HT-29 (cell line): ENCODE measurements around the gene KCNH3. TPM values are rescaled to one million over a fixed set of nuclear protein-coding genes. Genes with fewer than 3 reads are reported as not detected.

Source experiments
- DNase-seq: peaks from one replicate; pipeline ENCODE4 v3.0.0-alpha.2; 2015; ENCODE audit warnings: low spot score
- total RNA-seq: library from RNA; depleted of rRNA; stranded (reverse); fragments of >200 nt; shearing (Covaris generic); gene quantifications from 2 replicates; pipeline ENCODE4 v1.2.3, GENCODE V29; 2014

KCNH3 gene
- total RNA-seq, 1 experiment from 2014 or later, result 0.36 TPM

DNA sequence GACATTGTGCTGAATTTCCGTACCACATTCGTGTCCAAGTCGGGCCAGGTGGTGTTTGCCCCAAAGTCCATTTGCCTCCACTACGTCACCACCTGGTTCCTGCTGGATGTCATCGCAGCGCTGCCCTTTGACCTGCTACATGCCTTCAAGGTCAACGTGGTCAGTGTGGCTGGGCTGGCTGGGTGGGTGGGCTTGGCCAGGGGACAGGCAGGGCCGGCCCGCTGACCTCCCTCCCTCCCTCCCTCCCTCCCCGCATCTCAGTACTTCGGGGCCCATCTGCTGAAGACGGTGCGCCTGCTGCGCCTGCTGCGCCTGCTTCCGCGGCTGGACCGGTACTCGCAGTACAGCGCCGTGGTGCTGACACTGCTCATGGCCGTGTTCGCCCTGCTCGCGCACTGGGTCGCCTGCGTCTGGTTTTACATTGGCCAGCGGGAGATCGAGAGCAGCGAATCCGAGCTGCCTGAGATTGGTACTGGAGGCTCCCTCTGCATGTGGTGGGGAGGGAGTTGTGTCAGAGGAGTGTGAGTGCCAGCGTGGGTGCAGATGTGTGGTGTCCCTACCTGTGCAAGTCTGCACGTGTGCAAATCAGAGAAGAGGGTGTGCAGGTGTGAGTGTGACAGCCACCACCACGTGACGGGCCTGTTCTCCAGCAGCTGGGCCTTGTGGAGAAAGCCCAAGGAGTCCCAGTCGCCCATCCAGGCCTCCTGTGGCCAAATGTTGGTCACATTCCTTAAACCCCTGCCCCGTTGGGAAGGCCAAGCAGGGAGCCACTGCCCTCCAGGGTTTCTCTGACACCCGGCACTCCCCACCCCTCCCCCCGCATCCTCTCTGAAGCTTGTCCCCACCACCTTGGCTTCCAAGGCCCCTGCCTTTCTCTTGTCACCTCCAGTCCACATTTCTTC lies 5.3 kb downstream of the KCNH3 start:
- DNase-seq, result no peak

DNA sequence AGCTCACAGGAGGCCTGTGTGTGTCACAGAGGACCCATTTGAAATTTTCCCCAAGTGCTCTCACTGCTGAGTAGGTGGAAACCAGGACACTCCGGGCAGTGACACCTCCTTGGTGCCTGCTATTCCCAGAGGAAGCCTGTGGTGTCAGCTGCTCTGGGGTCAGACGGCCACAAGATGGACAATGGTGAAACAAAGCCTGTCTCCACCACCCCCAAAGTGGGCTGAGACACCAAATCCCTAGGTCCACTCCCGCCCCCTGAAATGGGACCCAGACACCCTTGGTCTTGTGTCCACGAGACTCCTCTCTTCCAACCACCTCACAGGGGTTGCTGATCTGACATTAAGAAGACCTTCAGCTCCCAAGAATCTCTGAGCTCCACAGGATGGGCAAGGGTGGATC lies 7.0 kb downstream of the KCNH3 start:
- no peak for DNase-seq

DNA sequence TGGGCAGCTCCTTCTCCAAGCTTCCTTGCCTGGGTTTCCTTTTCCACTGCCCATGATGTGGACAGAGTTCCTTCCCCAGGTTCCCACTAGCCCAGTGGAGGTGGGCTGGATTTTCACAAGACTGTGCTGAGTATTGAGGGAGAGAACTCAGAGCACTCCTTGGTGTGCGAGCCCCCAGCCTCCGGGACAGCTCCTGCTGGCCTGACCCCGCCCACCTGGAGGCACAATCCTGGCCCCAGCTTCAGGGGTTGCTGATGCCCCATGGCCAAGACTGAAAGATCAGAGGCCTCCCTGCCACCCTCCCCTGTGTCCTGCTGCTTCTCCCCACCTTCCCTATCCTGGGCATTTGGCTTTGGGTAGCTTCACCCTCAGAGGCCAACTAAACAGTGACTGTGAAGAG lies 7.7 kb downstream of the KCNH3 start:
- no peak for DNase-seq

DNA sequence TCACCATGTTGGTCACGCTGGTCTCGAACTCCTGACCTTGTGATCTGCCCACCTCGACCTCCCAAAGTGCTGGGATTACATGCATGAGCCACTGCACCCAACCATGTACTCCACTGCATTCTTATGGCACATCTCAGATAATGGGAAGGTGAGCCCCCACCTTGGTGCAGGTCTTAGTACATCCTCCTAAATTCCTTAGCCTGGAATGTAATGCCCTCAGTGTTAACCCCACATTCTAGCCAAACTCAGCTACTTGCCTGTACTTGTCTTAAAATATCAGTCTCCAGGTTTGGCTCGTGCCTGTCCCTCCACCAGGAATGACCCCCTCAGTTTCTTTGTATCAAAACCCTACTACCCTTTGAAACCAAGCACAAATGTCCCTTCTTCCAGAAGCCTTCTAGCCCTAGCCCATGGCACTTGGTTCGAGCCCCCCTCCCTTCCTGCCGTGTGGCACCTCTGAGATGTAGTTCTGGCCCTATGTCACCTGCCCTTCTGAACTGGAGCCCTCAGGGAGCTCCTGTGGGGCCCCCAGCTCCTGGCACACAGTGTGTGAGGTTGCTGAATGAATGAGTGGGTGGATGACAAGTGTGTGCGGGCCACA lies 8.4 kb downstream of the KCNH3 start:
- no peak for DNase-seq

DNA sequence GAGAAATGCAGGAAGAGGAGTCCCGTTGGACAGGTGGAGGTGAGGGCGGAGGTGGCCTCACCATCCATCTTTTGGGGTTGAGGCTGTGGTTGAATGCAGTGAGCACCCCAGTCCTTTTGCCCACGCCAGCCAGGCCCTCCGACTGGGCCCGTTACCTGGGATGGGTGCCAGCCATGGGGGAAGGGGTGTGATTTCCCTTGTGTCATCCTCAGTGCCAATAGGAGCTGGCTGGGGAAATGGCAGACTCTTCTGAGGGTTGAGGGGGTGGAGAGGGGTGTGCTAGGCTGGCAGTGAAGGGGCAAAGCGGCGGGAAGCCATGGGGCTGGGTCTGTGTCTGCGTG lies 9.6 kb downstream of the KCNH3 start:
- no peak for DNase-seq

DNA sequence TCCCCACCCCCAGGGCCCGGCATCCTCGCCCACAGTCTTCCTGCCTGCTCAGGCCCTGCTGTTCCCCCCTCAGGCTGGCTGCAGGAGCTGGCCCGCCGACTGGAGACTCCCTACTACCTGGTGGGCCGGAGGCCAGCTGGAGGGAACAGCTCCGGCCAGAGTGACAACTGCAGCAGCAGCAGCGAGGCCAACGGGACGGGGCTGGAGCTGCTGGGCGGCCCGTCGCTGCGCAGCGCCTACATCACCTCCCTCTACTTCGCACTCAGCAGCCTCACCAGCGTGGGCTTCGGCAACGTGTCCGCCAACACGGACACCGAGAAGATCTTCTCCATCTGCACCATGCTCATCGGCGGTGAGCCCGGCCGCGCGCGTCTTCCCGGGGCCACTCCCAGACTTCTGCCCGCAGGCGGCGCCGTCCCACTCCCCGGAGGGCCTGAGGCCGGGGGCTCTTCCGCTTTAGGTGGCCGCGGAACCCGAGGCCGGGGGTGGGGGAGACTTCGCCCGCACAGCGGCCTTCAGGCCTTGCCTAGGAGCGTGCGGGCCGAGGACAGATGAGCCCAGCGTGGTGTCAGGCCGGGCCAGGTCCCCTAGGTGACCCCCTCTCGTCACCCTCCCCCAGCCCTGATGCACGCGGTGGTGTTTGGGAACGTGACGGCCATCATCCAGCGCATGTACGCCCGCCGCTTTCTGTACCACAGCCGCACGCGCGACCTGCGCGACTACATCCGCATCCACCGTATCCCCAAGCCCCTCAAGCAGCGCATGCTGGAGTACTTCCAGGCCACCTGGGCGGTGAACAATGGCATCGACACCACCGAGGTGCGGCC lies 10.2 kb downstream of the KCNH3 start:
- no peak for DNase-seq

DNA sequence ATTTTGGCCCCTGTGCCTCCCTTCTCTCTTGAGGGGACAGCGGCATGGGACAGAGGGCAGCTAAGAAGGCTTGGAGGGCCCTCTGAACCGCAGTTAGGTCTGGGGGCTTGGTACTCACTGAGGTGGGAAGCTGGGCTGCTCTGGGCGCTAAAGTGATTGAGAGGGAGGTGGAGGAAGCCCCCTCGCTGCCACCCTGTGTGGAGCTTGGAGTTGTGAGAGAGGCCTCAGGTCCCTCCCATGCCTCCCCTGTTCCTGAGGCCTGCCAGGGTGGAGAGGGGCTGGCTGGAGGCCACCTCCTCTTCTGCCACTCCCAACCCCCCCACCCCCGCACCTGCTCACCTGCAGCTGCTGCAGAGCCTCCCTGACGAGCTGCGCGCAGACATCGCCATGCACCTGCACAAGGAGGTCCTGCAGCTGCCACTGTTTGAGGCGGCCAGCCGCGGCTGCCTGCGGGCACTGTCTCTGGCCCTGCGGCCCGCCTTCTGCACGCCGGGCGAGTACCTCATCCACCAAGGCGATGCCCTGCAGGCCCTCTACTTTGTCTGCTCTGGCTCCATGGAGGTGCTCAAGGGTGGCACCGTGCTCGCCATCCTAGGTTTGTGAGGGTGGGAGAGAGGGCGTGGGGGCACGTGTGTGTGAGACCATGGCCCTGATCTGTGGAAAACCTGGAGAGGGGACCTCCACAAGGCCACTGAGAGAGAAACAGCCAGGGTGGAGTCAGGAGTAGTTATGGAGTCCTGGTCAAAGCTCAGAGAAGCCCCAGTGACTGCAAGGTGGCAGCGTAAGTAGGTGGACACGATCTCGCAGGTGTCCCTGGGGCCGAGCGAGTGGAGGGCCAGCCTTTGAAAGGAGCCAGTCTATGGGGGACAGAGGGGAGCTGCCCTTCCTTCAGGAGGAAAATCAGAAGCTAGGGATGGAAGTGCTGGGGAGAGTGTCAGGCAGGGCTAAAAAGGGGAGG lies 11.2 kb downstream of the KCNH3 start:
- no peak for DNase-seq

DNA sequence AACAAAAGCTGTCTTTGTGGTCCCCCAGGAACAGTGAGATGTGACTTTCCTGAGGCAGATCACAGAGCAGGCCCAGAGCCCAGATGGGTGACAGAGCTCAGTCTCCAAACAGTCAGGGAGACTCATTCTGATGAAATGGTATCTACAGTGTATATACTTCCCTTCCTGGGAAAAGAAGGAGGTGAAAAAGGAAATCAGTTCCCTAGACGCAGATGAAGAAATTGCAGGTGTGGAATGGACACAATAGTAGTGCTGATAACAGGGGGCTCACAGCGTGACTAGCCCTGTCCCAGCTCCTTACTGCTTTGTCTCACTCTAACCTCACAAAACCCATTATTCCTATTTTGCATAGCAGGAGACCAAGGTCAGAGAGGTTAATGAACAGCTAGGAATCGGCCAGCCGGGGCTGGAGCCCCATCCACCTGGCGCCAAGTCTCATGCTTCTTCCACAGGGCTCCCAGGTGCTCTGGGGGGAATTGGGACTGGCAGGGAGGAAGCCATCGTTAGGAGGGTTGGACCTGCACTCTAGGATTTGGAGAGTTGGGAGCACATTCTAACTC lies 11.9 kb downstream of the KCNH3 start:
- DNase-seq, result no peak

DNA sequence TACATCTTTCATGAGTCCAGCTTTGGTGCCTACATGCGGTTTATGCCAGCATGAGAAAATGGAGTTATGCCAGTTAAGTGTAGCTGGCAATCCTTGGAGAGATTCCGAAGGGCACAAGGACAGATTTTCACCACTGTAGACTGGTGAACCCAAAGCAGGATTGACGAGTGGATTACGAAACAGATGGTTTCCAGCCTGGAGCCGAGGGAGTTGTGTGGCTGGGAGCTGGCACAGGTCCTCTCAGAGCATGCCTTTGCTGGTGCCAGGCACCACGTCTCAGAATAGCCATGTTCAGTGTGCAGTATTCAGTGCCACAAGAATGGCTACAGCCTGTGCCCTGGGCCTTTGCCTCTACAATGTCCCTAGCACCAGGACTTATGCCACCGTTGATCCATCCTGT lies 13.2 kb downstream of the KCNH3 start:
- DNase-seq, result no peak

DNA sequence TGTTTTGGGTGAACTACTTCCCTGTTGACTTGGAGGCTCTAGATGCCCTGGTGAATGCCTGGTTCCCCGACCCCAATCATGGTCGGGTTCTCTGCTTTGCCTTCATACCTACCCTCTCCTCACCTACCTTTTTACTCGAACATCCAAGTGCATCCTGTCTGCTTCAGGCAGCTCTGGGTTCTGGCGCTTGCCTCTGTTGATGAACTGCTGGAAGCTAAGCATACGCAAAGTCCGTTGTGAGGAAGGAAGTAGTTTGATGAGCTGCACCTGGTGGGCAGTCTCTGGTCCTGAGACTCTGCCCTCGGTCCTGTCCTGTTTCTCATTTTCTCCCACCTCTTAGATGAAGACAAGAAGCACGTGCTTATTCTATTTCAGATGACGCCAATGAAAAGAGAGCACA lies 13.6 kb downstream of the KCNH3 start:
- no peak for DNase-seq

DNA sequence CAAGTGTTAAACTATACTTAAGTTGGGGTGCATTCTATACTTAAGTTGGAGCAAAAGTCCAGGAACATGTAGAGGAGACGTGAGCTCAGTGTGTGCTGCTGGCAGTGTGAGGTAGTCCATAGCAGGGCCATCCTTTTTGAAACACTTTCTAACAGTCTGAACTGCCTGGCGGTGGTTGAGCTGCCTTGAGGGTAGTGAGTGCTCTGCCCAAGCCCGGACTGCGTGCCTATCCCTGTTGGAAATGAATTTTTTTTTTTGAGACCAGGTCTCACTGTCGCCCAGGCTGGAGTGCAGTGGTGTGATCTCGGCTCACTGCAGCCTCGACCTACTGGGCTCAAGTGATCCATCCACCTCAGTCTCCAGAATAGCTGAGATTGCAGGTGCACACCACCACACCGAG lies 14.1 kb downstream of the KCNH3 start:
- DNase-seq, result no peak

DNA sequence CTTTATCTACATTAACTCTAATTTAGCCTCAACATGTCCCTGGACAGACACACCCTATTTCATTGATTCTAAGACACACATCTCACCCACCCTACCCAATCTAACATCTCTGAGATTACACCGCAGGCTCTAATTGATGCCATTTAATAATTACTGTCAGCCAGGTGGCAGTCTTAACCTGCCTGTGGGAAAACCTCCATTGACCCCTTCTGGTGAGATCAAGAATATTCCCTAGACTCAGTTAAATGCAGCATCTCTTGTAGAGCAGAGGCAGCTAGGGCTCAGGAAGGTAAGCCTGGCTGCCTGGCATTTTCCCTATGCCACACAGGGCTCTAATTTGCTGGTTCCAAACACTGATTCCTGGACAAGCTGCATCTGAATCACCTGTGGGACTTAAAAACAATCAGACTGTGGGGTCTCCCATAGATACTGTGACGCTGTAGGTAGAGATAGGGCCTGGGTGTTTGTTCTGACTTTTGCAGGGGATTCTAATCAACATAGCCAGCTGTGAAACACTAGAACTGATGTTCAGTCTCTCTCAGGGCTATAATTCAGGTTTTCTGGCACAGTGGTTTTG lies 14.8 kb downstream of the KCNH3 start:
- DNase-seq, result peak; percentile 66

DNA sequence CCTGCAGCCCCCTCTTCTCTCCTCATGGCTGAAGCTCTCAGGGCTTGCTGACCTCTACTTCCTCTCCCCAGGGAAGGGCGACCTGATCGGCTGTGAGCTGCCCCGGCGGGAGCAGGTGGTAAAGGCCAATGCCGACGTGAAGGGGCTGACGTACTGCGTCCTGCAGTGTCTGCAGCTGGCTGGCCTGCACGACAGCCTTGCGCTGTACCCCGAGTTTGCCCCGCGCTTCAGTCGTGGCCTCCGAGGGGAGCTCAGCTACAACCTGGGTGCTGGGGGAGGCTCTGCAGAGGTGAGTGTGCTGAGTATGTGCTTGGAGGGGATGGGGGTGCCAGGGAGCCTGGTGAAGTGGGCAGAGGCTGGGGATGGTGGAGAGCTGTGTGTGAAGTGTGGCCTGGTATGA lies 15.4 kb downstream of the KCNH3 start:
- no peak for DNase-seq

DNA sequence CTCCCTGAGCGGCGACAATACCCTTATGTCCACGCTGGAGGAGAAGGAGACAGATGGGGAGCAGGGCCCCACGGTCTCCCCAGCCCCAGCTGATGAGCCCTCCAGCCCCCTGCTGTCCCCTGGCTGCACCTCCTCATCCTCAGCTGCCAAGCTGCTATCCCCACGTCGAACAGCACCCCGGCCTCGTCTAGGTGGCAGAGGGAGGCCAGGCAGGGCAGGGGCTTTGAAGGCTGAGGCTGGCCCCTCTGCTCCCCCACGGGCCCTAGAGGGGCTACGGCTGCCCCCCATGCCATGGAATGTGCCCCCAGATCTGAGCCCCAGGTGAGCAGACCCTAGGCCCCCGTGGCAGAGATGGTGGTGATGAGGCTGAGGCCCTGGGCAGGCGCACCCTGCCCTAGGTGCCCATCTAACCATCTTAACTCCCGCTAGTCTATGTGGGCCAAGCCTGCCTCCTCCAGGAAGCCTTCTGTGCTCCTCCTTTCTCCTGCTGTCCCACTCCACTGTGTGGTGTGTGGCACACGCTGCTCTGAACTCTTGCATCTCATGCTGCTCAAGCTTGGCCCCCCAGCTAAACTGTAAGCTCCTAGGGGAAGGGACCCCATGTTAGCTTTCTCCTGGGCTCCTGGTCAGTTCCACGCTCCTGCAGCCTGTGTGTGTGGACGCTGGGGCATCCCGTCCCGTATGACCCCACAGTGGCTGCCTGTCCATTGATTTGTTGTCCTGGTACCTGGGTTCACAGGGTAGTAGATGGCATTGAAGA lies 17.0 kb downstream of the KCNH3 start:
- no peak for DNase-seq

DNA sequence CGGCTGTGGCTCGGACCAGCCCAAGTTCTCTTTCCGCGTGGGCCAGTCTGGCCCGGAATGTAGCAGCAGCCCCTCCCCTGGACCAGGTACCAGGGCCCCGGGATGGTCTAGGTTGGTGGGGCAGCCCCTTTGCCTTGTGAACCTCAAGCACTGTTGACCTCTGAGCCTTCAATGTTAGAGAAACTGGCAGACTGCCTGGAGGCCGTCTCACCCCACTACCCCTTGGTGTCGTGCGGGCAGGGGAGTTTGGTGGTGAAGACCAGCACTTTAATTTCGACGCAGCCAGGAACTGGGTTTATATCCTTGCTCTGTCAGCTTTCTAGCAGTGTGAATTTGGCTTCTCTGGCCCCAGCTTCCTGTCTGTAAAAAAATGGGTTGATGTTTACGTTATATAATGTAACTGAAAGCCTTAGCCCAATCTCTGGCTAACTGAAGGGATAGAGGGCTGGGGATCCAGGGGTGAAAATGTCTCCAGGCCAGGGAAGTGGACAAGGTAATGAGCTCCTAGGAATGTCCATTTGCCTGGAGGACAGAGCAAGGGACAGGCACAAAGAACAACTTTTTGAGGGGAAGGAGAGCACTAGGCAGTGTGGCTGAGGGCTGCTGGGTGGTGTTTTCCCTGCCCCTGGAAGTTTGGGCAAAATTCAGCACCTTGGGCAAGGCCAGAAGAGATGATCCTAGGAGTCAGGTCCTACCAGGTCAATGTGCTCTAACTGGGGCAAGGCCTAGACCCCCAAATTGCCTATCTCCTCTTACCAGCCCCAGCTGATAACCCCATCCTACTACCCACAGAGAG lies 17.8 kb downstream of the KCNH3 start:
- no peak for DNase-seq

DNA sequence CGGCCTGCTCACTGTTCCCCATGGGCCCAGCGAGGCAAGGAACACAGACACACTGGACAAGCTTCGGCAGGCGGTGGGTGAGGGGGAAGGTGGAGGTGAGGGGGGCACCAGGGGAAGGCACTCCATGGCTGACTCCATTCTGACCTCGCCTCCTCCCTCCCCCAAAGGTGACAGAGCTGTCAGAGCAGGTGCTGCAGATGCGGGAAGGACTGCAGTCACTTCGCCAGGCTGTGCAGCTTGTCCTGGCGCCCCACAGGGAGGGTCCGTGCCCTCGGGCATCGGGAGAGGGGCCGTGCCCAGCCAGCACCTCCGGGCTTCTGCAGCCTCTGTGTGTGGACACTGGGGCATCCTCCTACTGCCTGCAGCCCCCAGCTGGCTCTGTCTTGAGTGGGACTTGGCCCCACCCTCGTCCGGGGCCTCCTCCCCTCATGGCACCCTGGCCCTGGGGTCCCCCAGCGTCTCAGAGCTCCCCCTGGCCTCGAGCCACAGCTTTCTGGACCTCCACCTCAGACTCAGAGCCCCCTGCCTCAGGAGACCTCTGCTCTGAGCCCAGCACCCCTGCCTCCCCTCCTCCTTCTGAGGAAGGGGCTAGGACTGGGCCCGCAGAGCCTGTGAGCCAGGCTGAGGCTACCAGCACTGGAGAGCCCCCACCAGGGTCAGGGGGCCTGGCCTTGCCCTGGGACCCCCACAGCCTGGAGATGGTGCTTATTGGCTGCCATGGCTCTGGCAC lies 18.5 kb downstream of the KCNH3 start:
- DNase-seq, result no peak

DNA sequence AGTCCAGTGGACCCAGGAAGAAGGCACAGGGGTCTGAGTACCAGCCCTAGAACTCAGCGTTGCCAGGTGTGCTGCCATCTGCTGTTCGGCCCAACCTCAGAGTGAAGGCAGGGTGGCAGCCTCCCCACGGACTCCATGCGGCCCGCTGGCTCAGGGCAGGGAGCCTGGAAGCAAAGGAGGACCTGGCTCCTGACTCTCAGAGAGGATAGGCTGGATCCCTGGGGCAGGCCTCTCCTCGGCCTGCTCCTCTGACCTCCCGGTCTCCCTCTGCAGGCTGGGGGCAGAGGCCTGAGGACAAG lies 19.0 kb downstream of the KCNH3 start:
- peak; percentile 15 for DNase-seq

DNA sequence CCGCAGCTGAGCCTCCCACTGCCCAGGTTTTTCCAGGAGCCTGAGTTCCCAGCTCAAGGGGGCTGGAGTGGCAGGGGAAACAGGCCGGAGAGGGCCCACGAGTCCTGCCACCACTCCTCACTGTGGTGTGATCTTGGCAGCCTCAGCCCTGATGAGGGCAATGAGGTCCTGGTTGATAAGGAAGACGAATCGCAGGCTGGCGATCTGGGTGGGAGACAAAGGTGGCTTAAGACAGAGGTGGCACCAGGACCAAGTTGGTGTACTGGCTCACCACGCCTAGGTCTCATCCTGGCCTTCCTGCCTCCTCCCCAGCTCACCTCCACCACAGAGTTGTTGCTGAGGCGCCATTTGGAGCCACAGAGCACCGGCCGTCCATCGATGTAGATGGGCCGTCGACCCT lies 19.7 kb downstream of the KCNH3 start:
- no peak for DNase-seq
